HepG2 (cell line): Measurements from ENCODE around the gene CTNNA1.

Experiments
- ARNT ChIP-seq: fragments of 450-650 bp; IDR thresholded peaks from 2 replicates; pipeline ENCODE4 v1.6.1; 2017
- EZH2 ChIP-seq: conservative IDR thresholded peaks from 2 replicates; pipeline ENCODE4 v1.6.1; 2012; ENCODE audit warnings: mild to moderate bottlenecking, low read depth, low read length, moderate library complexity
- IKZF1 ChIP-seq: fragments of 450-650 bp; IDR thresholded peaks from 2 replicates; pipeline ENCODE4 v1.7.1; 2016
- JUN ChIP-seq: sonication (generic); formaldehyde crosslinking; IDR thresholded peaks from 2 replicates; pipeline ENCODE4 v1.4.0; 2020; ENCODE audit warnings: mild to moderate bottlenecking, missing genetic modification reagents
- NCOA2 ChIP-seq: sonication (generic); formaldehyde crosslinking; IDR thresholded peaks from 2 replicates; pipeline ENCODE4 v1.8.0; 2022; ENCODE audit warnings: inconsistent platforms
- PHF8 ChIP-seq: sonication (generic); formaldehyde crosslinking; IDR thresholded peaks from 2 replicates; pipeline ENCODE4 v1.5.0; 2020; ENCODE audit warnings: missing genetic modification reagents
- POLR2AphosphoS5 ChIP-seq: IDR thresholded peaks from 2 replicates; pipeline ENCODE4 v1.6.1; 2012; ENCODE audit warnings: low read depth, low read length
- SALL2 ChIP-seq: sonication (generic); formaldehyde crosslinking; IDR thresholded peaks from 2 replicates; pipeline ENCODE4 v1.8.1; 2023; ENCODE audit warnings: mild to moderate bottlenecking, missing genetic modification reagents, inconsistent platforms
- SRF ChIP-seq: IDR thresholded peaks from 2 replicates; pipeline ENCODE4 v1.6.1; 2011; ENCODE audit warnings: mild to moderate bottlenecking, low read depth, low read length, moderate library complexity
- TSC22D2 ChIP-seq: sonication (generic); formaldehyde crosslinking; IDR thresholded peaks from 2 replicates; pipeline ENCODE4 v1.5.1; 2020; ENCODE audit warnings: missing genetic modification reagents, mild to moderate bottlenecking, borderline replicate concordance
- ZNF354B ChIP-seq: sonication (generic); formaldehyde crosslinking; IDR thresholded peaks from 2 replicates; pipeline ENCODE4 v1.8.0; 2022; ENCODE audit warnings: mild to moderate bottlenecking, missing genetic modification reagents
- ZNF792 ChIP-seq: IDR thresholded peaks from 2 replicates; pipeline ENCODE4 v1.6.1; 2016
- TF ChIP-seq, protein P1 (sequence below): sonication (generic); formaldehyde crosslinking; IDR thresholded peaks from 2 replicates; pipeline ENCODE4 v1.8.1; 2022; ENCODE audit warnings: mild to moderate bottlenecking, missing genetic modification reagents

DNA sequence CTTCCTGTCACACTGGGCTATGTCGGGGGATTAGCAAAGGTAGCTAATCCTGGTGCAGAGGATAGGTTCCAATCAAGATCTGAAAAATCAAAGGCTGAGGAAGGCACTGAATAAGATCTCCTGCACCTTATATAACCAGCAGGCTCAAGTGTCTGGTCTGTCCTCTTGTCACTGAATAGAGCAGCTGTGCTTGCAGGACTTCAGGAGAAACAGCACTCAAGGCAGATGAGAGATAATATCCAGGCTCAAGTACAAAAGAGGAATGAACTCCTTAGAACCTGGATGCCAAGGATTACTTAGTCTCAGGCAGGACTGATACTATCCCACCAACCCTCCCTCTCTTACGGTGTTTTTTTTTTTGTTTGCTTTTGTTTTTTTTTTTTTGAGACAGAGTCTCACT lies 230.8 kb downstream of the CTNNA1 start:
- TF ChIP-seq POLR2AphosphoS5: no peak
- TF ChIP-seq ARNT: no peak
- TF ChIP-seq IKZF1: no peak
- TF ChIP-seq, protein P1, sequence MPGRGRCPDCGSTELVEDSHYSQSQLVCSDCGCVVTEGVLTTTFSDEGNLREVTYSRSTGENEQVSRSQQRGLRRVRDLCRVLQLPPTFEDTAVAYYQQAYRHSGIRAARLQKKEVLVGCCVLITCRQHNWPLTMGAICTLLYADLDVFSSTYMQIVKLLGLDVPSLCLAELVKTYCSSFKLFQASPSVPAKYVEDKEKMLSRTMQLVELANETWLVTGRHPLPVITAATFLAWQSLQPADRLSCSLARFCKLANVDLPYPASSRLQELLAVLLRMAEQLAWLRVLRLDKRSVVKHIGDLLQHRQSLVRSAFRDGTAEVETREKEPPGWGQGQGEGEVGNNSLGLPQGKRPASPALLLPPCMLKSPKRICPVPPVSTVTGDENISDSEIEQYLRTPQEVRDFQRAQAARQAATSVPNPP (CRISPR knock-in tag): no peak
- no peak for TF ChIP-seq SALL2
- no peak for TF ChIP-seq NCOA2 (CRISPR knock-in tag)
- TF ChIP-seq ZNF792 (CRISPR knock-in tag): no peak
- no peak for TF ChIP-seq JUN
- TF ChIP-seq ZNF354B (CRISPR knock-in tag): no peak
- no peak for TF ChIP-seq PHF8
- TF ChIP-seq SRF: no peak
- no peak for TF ChIP-seq TSC22D2 (CRISPR knock-in tag)
- TF ChIP-seq EZH2: no peak
